Nephron (organoid): ENCODE results near the gene PRPF19.

Experiments used
- H3K27ac Mint-ChIP-seq, 3 experiments: 2 replicates each; pipeline ENCODE4 v1.8.0; 2020; ENCODE audit warnings: mixed read lengths in 3 of 3, mild to moderate bottlenecking in 2 of 3, moderate library complexity in 1 of 3
- H3K27me3 Mint-ChIP-seq: 2 replicates; pipeline ENCODE4 v1.8.0; 2021; ENCODE audit warnings: low read depth, mild to moderate bottlenecking, moderate library complexity, mixed read lengths
- H3K36me3 Mint-ChIP-seq: 2 replicates; pipeline ENCODE4 v1.8.0; 2020; ENCODE audit warnings: low read depth, mixed read lengths
- H3K4me1 Mint-ChIP-seq: 2 replicates; pipeline ENCODE4 v1.8.0; 2020; ENCODE audit warnings: mixed read lengths
- H3K4me3 Mint-ChIP-seq, 3 experiments: 2 replicates each; pipeline ENCODE4 v1.8.0; 2020; ENCODE audit warnings: mild to moderate bottlenecking in 3 of 3, mixed read lengths in 3 of 3, moderate library complexity in 2 of 3
- H3K9me3 Mint-ChIP-seq: 2 replicates; pipeline ENCODE4 v1.8.0; 2020; ENCODE audit warnings: mixed read lengths
- CTCF ChIP-seq, 3 experiments: fragments of 200-600 bp; sonication (generic); IDR thresholded peaks; one replicate each; pipeline ENCODE4 v1.5.0; 2021; ENCODE audit warnings: antibody characterized with exemption in 3 of 3; ENCODE audit not compliant: unreplicated experiment in 3 of 3

PRPF19 gene

GRCh38 chr11:60854140-60854846 lies 52.1 kb downstream of the PRPF19 start:
- H3K36me3 Mint-ChIP-seq = peaks cover 12% of the 10 kb centered on the region
- H3K9me3 Mint-ChIP-seq = no peaks in the 10 kb centered on the region
- no peaks in the 10 kb centered on the region for H3K27me3 Mint-ChIP-seq
- H3K27ac Mint-ChIP-seq = peak overlapping the region in 1 of 3 experiments; percentile 62
- peaks cover 25% of the 10 kb centered on the region for H3K4me1 Mint-ChIP-seq
- no peak for TF ChIP-seq CTCF (IDR thresholded peaks at IDR 0.05; ENCODE audit: unreplicated experiment in 3 of 3)
- H3K4me3 Mint-ChIP-seq = no peak overlapping the region

- peaks cover 15% of the 10 kb centered on the region for H3K36me3 Mint-ChIP-seq
- TF ChIP-seq CTCF (IDR thresholded peaks at IDR 0.05; ENCODE audit: unreplicated experiment in 3 of 3) = no peak
- peaks cover 25% of the 10 kb centered on the region for H3K4me1 Mint-ChIP-seq
- H3K4me3 Mint-ChIP-seq = no peak overlapping the region
- H3K27me3 Mint-ChIP-seq = no peaks in the 10 kb centered on the region
- peak overlapping the region in 1 of 3 experiments; percentile 66 for H3K27ac Mint-ChIP-seq
- no peaks in the 10 kb centered on the region for H3K9me3 Mint-ChIP-seq
Observed at GRCh38 chr11:60852982-60853950, 53.1 kb downstream of the PRPF19 start.

GRCh38 chr11:60852117-60852981 lies 54.0 kb downstream of the PRPF19 start:
- Mint-ChIP-seq H3K4me3 (no peak overlapping the region), H3K27ac (no peak overlapping the region), H3K36me3 (peaks cover 15% of the 10 kb centered on the region), H3K27me3 (no peaks in the 10 kb centered on the region), H3K4me1 (peaks cover 25% of the 10 kb centered on the region), H3K9me3 (no peaks in the 10 kb centered on the region)
- TF ChIP-seq CTCF (IDR thresholded peaks at IDR 0.05; ENCODE audit: unreplicated experiment in 3 of 3) = no peak

- Mint-ChIP-seq H3K4me1 (peaks cover 25% of the 10 kb centered on the region), H3K36me3 (peaks cover 15% of the 10 kb centered on the region), H3K4me3 (no peak overlapping the region), H3K9me3 (no peaks in the 10 kb centered on the region), H3K27ac (no peak overlapping the region), H3K27me3 (no peaks in the 10 kb centered on the region)
- TF ChIP-seq CTCF (IDR thresholded peaks at IDR 0.05; ENCODE audit: unreplicated experiment in 3 of 3) = no peak
Observed at GRCh38 chr11:60851327-60852104, 54.9 kb downstream of the PRPF19 start.
